Skeletal muscle tissue (tissue), 4 donors: Measurements from ENCODE around the gene RMI2. TPM values are rescaled to one million over a fixed set of nuclear protein-coding genes. Genes with fewer than 3 reads are reported as not detected.
A peak's percentile ranks its signal among the peaks of the same experiment; 100 is the strongest.
"Not testable (repeated sequence)": the region's sequence is repeated elsewhere in the genome, so short reads cannot be mapped to it uniquely, and the experiment has no call there.

Experiments
- H3K27ac ChIP-seq: one replicate; pipeline ENCODE4 v1.7.0; 2013; ENCODE audit warnings: mild to moderate bottlenecking, low read depth, low read length, inconsistent platforms
- H3K27me3 ChIP-seq, 3 donors: one replicate each; pipeline ENCODE4 v1.7.0; 2013; ENCODE audit warnings: low read length in 3 of 3; ENCODE audit not compliant: control insufficient read depth in 3 of 3, insufficient read depth in 3 of 3
- H3K36me3 ChIP-seq, 3 donors: one replicate each; pipeline ENCODE4 v1.7.0; 2013; ENCODE audit warnings: low read length in 3 of 3; ENCODE audit not compliant: control insufficient read depth in 3 of 3, insufficient read depth in 3 of 3
- H3K4me1 ChIP-seq, 3 donors: one replicate each; pipeline ENCODE4 v1.7.0; 2013; ENCODE audit warnings: low read length in 3 of 3, mild to moderate bottlenecking in 3 of 3; ENCODE audit not compliant: control insufficient read depth in 3 of 3, insufficient read depth in 3 of 3
- H3K4me3 ChIP-seq, 3 donors: one replicate each; pipeline ENCODE4 v1.7.0; 2013; ENCODE audit warnings: low read length in 3 of 3
- H3K9ac ChIP-seq, 3 donors: one replicate each; pipeline ENCODE4 v1.7.0; 2013; ENCODE audit warnings: low read length in 3 of 3, mild to moderate bottlenecking in 3 of 3, moderate library complexity in 2 of 3, low read depth in 1 of 3
- H3K9me3 ChIP-seq, 3 donors: one replicate each; pipeline ENCODE4 v1.7.0; 2013; ENCODE audit warnings: low read length in 3 of 3; ENCODE audit not compliant: control insufficient read depth in 3 of 3
- total RNA-seq: library from RNA; depleted of rRNA; stranded (reverse); fragments of >200 nt; gene quantifications from one replicate; pipeline ENCODE4 v1.2.3, GENCODE V29; 2014
- donor health status: Osteomylitis.

Gene RMI2
- total RNA-seq, 1 donor from 2014 or later: 5.7 TPM

DNA sequence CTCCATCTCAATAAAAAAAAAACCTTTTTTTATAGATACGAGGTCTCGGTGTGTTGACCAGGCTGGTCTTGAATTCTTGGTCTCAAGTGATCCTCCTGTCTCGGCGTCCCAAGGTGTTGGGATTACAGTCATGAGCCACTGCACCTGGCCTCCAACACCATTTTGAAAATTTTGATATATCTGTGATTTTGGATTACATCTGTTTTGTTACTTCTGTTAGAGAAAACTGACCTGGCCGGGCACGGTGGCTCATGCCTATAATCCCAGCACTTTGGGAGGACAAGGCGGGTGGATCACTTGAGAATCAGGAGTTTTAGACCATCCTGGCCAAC lies 18.6 kb downstream of the RMI2 start:
- Histone ChIP-seq H3K9me3 (no peaks in the 10 kb centered on the region), H3K27ac (no peak overlapping the region), H3K9ac (no peak overlapping the region), H3K36me3 (no peaks in the 10 kb centered on the region), H3K27me3 (peaks cover 0 to 3% (median 0%) of the 10 kb centered on the region in 3 donors), H3K4me1 (peaks cover 2 to 23% (median 7%) of the 10 kb centered on the region in 3 donors), H3K4me3 (no peak overlapping the region)

DNA sequence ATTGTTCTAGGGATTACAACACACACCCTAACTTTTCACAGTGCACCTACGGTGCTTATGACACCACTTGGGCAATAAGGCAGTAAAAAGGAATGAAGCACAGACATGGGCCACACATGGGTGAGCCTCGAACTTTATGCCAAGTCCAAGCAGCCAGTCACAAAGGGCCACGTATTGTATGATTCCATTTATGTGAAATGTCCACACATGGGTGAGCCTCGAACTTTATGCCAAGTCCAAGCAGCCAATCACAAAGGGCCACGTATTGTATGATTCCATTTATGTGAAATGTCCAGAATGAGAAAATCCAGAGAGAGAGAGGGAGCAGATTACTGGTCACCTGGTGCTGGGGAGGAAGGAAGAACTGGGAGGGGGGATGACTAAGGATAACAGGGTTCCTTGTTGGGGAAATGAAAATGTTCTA lies 22.2 kb downstream of the RMI2 start:
- Histone ChIP-seq H3K4me3 (no peak overlapping the region), H3K9ac (no peak overlapping the region), H3K27ac (no peak overlapping the region), H3K9me3 (no peaks in the 10 kb centered on the region), H3K27me3 (no peaks in the 10 kb centered on the region), H3K4me1 (peaks cover 0 to 6% (median 5%) of the 10 kb centered on the region in 3 donors), H3K36me3 (no peaks in the 10 kb centered on the region)

DNA sequence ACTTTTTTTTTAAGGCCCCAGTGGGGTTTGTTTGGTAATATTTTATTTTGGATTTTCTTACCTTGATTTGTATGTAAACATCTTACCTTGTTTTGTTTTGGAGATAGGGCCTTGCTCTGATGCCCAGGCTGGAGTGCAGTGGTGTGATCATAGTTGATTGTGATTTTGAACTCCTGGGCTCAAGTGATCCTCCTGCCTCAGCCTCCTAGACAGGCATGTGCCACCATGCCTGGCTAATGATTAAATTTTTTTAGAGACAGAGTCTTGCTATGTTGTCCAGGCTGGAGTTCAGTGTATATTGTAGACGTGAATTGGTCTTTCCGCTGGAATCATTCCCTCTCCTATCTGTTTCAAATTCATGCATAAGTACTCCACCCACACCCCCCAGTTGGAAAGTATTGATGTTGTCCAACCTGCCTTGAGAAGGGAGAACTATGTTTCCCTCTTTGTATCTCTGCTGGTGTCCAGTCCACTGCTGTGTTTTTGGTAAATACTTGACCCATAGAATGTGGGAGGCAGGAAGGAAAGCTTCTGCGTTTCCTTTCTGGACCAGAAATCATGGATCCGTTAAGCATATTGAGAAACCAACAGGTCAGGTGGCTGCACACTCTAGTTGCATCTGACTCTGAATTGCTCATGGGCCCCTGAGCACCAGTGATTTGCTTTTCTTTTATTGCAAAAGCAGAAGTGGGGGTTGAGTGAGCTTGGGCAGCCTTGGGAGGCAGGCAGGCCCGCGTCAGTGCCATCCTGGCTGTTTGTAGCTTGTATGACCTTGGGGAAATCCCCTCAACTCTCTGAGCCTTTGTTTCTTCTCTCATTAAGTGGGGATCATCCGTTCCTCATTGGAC lies 25.0 kb downstream of the RMI2 start:
- Histone ChIP-seq H3K36me3 (no peaks in the 10 kb centered on the region), H3K27me3 (no peaks in the 10 kb centered on the region)

DNA sequence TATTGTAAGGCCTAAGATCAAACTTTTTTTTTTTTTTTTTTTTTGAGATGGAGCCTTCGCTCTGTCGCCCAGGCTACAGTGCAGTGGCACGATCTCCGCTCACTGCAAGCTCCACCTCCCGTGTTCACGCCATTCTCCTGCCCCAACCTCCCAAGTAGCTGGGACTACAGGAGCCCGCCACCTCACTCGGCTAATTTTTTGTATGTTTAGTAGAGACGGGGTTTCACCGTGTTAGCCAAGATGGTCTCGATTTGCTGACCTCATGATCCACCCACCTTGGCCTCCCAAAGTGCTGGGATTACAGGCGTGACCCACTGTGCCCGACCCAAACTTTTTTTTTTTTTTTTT lies 25.6 kb downstream of the RMI2 start:
- H3K4me3 ChIP-seq, H3K27ac ChIP-seq, H3K9me3 ChIP-seq, H3K4me1 ChIP-seq, H3K36me3 ChIP-seq, H3K9ac ChIP-seq, H3K27me3 ChIP-seq: not testable (repeated sequence)

More for the DNA sequence above, 25.0 kb downstream of the RMI2 start:
- H3K9me3 ChIP-seq: no peaks in the 10 kb centered on the region
- peaks cover 0 to 5% (median 0%) of the 10 kb centered on the region in 3 donors for H3K4me1 ChIP-seq
- no peak overlapping the region for H3K27ac ChIP-seq
- H3K4me3 ChIP-seq: no peak overlapping the region
- no peak overlapping the region for H3K9ac ChIP-seq

DNA sequence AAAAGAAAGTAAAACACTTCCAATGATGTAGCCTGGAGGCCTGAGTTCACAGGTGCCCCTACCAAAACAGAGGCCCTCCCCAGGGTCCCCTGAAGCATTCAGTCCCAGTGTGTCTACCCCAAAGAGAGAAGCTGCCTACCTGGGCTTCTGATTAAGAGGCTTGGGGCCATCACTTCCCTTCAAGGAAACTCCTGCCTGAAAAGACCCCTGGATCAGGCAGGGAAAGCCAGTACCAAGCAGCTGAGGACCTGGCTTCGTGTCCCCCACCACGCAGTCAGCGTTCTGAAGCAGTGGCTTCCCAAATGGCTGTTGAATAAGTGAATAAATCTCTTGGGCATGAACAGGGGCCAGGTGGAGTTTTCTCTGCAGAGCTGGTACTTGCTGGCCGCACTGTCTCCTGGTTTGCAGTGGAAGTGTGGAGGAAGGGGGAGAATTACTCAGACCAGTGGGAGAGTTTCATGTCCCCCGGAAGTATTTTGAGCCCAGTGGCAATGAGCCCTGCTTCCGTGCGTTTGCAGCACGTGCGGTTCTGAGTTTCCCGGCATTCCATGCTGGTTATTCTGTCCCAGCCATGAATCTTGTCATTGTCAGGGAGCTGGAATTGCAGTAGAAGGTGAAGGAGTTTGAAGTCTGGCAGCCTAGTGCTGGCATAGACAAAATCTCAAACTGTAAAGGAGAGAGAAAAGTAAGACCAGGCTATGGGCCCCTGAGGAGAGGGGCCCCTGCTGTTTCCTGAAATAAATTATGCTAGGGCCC lies 27.0 kb downstream of the RMI2 start:
- Histone ChIP-seq H3K9ac (no peak overlapping the region), H3K27ac (no peak overlapping the region), H3K27me3 (no peaks in the 10 kb centered on the region), H3K4me3 (no peak overlapping the region), H3K36me3 (no peaks in the 10 kb centered on the region), H3K9me3 (no peaks in the 10 kb centered on the region), H3K4me1 (peaks cover 0 to 5% (median 0%) of the 10 kb centered on the region in 3 donors)

DNA sequence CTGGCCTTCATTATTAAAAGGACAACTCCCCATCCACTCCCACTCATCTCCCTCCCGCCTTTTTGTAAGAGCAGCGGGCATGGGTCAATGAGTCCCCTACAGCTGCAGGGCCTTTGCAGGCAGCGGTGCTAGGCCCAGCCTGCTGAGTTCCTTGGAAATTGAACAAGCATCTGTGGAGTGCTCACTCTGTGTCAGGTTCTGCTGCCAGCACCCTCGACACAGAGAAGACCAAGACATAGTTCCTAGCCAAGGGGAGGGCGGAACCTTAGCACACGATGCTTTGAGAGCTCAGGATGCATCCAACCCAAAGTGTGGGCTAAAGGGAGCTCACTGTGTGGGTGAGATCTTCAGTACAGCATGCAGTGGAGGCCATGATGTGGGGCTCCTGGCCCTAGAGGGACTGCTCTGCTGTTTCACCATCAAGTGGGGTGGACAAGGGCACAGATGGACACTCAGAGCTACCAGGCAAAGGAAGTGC lies 27.6 kb downstream of the RMI2 start:
- Histone ChIP-seq H3K4me1 (peaks cover 0 to 5% (median 0%) of the 10 kb centered on the region in 3 donors), H3K4me3 (no peak overlapping the region), H3K27me3 (no peaks in the 10 kb centered on the region), H3K36me3 (no peaks in the 10 kb centered on the region), H3K9me3 (no peaks in the 10 kb centered on the region), H3K9ac (peak overlapping the region in 1 of 3 donors; percentile 5), H3K27ac (no peak overlapping the region)

DNA sequence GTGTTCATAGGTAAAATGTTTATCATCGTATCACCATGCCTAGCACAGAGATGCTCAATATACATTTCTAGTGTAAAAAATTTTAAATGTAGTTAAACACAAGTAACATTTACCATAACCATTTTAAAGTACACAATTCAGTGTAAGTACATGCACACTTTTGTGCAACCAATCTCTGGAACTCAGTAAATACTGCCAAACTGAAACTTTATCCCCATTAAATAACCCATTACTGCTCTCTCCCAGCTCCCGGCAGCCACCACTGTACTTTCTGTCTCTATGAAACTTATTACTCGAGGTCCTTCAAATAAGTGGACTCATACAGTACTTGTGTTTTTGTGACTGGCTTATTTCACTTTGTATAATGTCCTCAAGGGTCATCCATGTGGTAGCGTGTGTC lies 29.0 kb downstream of the RMI2 start:
- Histone ChIP-seq H3K9me3 (no peaks in the 10 kb centered on the region), H3K36me3 (no peaks in the 10 kb centered on the region), H3K4me1 (peaks cover 0 to 5% (median 0%) of the 10 kb centered on the region in 3 donors), H3K4me3 (no peak overlapping the region), H3K9ac (no peak overlapping the region), H3K27ac (no peak overlapping the region), H3K27me3 (no peaks in the 10 kb centered on the region)

DNA sequence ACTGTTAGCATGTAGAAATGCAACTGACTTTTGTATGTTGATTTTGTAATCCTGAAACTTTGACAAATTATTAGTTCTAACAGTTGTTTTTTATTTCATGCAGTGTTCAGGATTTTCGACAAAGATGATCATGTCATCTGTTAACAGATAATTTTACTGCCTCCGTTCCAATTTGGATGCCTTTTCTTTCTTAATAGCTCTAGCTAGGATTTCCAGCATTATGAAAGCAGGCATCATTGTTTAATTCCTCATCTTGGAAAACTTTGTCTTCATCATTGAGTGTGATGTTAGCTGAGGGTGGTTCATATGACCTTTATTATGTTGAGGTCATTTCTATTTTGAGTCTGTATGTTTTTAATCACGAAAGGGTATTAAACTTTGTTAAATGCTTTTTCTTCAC lies 31.9 kb downstream of the RMI2 start:
- no peaks in the 10 kb centered on the region for H3K9me3 ChIP-seq
- no peaks in the 10 kb centered on the region for H3K36me3 ChIP-seq
- no peak overlapping the region for H3K9ac ChIP-seq
- H3K4me3 ChIP-seq: no peak overlapping the region
- no peaks in the 10 kb centered on the region for H3K27me3 ChIP-seq
- H3K27ac ChIP-seq: no peak overlapping the region
- H3K4me1 ChIP-seq: peaks cover 0 to 5% (median 0%) of the 10 kb centered on the region in 3 donors

DNA sequence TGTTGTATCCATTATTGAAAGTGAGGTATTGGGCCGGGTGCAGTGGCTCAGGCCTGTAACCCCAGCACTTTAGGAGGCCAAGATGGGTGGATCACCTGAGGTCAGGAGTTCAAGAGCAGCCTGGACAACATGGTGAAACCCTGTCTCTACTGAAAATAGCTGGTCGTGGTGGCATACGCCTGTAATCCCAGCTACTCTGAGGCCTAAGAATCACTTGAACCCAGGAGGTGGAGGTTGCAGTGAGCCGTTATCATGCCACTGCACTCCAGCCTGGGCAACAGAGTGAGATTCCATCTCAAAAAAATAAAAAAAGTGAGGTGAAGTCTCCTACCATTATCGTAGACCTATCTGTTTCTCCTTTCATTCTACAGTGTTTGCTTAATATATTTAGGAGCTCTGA lies 33.7 kb downstream of the RMI2 start:
- not testable (repeated sequence) for H3K9ac ChIP-seq, H3K36me3 ChIP-seq, H3K27me3 ChIP-seq, H3K4me1 ChIP-seq, H3K4me3 ChIP-seq, H3K9me3 ChIP-seq, H3K27ac ChIP-seq

DNA sequence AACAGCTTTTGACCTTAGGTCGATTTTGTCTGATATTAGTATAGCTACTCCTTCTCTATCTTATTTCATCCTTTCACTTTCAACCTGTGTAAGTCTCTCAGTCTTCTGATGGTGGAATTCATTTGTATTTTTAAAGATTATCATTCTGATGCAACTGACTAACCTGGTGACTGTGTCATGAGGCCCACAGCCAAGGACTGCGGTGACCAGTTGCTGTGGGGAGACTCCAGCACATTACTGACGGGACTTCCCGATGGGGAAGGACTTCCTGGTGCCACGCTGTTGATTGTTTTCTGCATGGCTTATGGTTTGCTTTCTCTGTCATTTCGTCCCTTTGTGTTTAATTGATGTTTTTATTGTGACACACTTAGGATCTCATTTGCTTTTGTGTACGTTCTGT lies 34.2 kb downstream of the RMI2 start:
- Histone ChIP-seq H3K4me3 (no peak overlapping the region), H3K27me3 (no peaks in the 10 kb centered on the region), H3K9ac (no peak overlapping the region), H3K27ac (no peak overlapping the region), H3K9me3 (no peaks in the 10 kb centered on the region), H3K4me1 (peaks cover 0 to 2% (median 0%) of the 10 kb centered on the region in 3 donors), H3K36me3 (peaks cover 0 to 3% (median 0%) of the 10 kb centered on the region in 3 donors)
